Stimulated activated CD4-positive, alpha-beta T cell treated with anti-CD3 and anti-CD28 coated beads, Interleukin-4, amount 100 ng/mL, for 48 hours (primary cell): ENCODE measurements around the gene KANK2.
A peak's percentile ranks its signal among the peaks of the same experiment; 100 is the strongest.
"Not testable (repeated sequence)": the region's sequence is repeated elsewhere in the genome, so short reads cannot be mapped to it uniquely, and the experiment has no call there.

ENCODE experiments used
- DNase-seq, 2 donors: peaks; one replicate each; pipeline ENCODE4 v3.0.0-alpha.2; 2020; ENCODE audit warnings: low read depth in 2 of 2

The KANK2 gene

DNA sequence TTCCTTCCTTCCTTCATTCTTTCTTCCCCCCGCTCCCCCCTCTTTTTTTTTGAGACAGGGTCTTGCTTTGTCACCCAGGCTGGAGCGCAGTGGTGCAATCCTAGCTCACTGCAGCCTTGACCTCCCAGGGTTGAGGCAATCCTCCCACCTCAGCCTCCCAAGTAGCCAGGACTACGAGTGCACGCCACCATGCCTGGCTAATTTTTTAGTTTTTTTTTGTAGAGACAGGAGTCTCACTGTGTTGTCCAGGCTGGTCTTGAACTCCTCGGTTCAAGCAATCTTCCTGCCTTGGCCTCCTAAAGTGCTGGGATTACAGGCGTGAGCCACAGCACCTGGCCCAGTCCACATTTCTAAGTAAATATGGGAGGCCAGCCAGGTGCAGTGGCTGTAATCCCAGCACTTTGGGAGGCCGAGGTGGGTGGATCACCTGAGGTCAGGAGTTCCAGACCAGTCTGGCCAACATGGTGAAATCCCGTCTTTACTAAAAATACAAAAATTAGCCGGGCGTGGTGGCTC, 57.3 kb downstream of the KANK2 start:
- DNase-seq, result not testable (repeated sequence)

DNA sequence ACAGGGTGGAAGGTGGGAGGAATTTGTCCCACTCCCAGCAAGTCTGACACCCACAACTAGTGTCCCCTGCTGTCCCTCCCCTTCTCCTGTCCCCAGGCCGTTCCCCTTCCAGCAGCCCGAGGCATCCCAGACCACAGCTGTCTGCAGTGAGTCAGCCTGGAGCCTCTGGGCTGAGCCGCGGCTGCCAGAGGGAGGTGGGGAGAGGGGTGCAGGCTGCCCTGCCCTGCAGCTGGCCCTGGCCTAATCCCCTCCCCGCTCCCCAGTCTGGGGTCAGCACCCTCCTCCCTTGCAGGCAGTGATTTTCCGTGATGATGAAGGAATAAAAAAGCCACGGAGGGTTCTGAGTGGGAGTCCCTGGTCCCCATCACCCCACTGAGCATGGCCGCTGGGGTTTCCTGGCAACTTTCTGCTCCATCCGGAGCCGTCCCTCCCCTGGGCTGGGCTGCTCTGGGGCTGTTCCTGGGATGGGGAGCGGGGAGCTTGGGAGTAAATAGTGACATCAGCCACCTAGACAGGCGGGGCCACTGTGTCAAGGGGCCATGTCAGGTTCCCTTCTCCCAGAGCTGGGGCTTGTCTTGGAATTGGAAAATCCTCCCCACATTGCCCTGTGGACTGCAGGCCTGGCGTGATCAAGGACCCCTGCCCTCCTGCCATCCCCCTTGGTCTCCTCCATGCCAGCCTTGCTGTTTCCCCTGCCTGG, 58.6 kb downstream of the KANK2 start:
- DNase-seq, result no peak

GRCh38 chr19:11137542-11138384, 59.6 kb downstream of the KANK2 start:
- DNase-seq, result peak; percentile 27 to 51

DNA sequence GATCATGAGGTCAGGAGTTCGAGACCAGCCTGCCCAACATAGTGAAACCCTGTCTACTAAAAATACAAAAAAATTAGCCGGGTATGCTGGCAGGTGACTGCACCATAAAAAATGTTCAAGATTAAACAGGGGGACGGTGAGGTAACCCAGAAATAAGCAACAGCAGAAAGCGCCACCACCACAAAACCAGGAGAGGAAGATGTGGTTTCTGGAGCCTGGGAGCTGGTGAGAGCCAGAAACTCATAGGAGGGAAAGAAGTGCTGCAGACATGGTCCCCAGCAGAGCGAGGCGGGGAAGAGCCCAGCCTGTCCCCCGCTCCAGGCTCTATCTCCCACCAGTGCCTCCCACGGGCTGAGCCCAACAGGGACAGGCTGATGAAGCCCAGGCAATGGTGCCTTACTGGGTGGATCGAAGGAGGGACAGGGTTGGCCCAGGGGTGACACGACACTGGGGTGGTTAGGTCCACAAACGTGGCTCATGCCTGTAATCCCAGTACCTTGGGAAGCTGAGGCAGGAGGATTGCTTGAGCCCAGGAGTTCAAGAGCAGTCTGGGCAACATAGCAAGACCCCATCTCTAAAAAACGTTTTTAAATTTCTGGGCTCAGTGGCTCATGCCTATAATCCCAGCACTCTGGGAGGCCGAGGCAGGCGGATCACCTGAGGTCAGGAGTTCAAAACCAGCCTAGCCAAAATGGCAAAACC, 60.8 kb downstream of the KANK2 start:
- DNase-seq, result no peak

DNA sequence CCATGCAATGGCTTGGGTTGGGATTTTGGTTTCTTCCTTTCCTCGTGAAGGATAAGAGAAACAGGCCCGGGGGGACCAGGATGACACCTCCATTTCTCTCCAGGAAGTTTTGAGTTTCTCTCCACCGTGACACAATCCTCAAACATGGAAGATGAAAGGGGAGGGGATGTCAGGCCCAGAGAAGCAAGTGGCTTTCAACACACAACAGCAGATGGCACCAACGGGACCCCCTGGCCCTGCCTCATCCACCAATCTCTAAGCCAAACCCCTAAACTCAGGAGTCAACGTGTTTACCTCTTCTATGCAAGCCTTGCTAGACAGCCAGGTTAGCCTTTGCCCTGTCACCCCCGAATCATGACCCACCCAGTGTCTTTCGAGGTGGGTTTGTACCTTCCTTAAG, 65.9 kb downstream of the KANK2 start:
- DNase-seq, result no peak

GRCh38 chr19:11130824-11131455, 66.4 kb downstream of the KANK2 start:
- DNase-seq, result peak; percentile 64 to 66

DNA sequence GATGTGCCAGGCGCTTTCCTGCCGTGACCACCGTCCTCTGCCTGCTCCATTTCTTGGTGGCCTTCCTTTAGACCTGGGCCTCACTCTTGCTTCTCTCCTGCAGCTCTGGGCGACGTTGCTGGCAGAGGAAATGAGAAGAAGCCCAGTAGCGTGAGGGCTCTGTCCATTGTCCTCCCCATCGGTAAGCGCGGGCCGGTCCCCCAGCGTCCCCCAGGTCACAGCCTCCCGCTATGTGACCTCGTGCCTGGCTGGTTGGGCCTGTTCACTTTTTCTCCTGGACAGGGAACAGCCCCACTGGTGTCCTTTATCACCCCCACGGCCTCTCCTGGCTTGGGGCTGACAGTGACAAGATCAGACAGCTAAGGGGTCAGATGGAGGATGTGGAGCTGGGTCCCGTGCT, 69.4 kb downstream of the KANK2 start:
- no peak for DNase-seq

- DNase-seq, result peak; percentile 71 to 78
Observed at GRCh38 chr19:11125994-11126685, 71.2 kb downstream of the KANK2 start.

GRCh38 chr19:11124157-11124556, 73.2 kb downstream of the KANK2 start:
- not testable (repeated sequence) for DNase-seq

GRCh38 chr19:11123114-11123513, 74.2 kb downstream of the KANK2 start:
- DNase-seq, result no peak

DNA sequence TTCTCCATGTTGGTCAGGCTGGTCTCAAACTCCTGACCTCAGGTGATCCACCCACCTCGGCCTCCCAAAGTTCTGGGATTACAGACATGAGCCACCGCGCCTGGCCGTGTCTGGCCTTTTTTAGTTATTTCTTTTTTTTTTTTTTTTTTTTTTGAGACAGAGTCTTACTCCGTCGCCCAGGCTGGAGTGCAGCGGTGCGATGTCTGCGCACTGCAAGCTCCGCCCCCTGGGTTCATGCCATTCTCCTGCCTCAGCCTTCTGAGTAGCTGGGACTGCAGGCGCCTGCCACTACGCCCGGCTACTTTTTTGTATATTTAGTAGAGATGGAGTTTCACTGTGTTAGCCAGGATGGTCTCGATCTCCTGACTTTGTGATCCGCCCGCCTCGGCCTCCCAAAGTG, 75.4 kb downstream of the KANK2 start:
- DNase-seq, result not testable (repeated sequence)

DNA sequence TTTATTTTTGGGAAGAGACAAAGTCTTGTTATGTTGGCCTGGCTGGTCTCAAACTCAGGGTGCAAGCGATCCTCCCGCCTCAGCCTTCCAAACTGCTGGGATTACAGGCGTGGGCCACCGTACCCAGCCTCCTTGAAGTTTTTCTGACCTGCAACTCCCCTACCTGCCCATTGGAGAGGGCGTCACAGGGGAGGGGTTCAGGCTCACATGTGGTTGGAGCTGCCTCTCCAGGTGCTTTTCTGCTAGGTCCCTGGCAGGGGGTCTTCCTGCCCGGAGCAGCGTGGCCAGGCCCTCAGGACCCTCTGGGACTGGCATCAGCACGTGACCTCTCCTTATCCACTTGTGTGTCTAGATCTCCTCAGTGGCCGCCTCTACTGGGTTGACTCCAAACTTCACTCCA, 80.8 kb downstream of the KANK2 start:
- DNase-seq, result no peak

GRCh38 chr19:11115895-11116446, 81.4 kb downstream of the KANK2 start:
- DNase-seq, result no peak

DNA sequence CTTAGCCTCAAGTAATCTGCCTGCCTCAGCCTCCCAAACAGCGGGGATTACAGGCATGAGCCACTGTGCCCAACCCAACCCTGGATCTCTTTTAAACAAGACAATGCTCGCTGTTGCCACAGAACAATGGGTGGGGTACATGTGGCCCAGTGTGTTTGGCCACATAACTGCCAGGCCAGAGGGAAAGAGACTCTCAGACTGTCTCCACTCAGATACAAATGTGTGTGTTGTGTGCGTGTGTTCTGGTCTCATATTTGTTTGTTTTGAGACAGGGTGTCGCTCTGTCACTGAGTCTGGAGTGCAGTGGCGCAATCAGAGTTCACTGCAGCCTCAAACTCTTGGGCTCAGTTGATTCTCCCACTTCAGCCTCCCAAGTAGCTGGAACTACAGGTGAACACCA, 82.3 kb downstream of the KANK2 start:
- no peak for DNase-seq
